ENCODE results near the gene APOC4.
"Not testable (repeated sequence)": the region's sequence is repeated elsewhere in the genome, so short reads cannot be mapped to it uniquely, and the experiment has no call there.

APOC4 gene

DNA sequence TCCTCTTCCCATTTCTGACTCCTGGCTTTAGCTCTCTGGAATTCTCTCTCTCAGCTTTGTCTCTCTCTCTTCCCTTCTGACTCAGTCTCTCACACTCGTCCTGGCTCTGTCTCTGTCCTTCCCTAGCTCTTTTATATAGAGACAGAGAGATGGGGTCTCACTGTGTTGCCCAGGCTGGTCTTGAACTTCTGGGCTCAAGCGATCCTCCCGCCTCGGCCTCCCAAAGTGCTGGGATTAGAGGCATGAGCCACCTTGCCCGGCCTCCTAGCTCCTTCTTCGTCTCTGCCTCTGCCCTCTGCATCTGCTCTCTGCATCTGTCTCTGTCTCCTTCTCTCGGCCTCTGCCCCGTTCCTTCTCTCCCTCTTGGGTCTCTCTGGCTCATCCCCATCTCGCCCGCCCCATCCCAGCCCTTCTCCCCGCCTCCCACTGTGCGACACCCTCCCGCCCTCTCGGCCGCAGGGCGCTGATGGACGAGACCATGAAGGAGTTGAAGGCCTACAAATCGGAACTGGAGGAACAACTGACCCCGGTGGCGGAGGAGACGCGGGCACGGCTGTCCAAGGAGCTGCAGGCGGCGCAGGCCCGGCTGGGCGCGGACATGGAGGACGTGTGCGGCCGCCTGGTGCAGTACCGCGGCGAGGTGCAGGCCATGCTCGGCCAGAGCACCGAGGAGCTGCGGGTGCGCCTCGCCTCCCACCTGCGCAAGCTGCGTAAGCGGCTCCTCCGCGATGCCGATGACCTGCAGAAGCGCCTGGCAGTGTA lies 33.8 kb upstream of the APOC4 start:
- H3K4me3 ChIP-seq (ENCODE audit: low read depth, low read length), result no peak overlapping the region
- no peak for DNase-seq (ENCODE audit: low read depth)
- TF ChIP-seq, protein P1, sequence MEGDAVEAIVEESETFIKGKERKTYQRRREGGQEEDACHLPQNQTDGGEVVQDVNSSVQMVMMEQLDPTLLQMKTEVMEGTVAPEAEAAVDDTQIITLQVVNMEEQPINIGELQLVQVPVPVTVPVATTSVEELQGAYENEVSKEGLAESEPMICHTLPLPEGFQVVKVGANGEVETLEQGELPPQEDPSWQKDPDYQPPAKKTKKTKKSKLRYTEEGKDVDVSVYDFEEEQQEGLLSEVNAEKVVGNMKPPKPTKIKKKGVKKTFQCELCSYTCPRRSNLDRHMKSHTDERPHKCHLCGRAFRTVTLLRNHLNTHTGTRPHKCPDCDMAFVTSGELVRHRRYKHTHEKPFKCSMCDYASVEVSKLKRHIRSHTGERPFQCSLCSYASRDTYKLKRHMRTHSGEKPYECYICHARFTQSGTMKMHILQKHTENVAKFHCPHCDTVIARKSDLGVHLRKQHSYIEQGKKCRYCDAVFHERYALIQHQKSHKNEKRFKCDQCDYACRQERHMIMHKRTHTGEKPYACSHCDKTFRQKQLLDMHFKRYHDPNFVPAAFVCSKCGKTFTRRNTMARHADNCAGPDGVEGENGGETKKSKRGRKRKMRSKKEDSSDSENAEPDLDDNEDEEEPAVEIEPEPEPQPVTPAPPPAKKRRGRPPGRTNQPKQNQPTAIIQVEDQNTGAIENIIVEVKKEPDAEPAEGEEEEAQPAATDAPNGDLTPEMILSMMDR (IDR thresholded peaks at IDR 0.05; ENCODE audit: control insufficient read depth, extremely low read depth, insufficient read depth), result no peak

DNA sequence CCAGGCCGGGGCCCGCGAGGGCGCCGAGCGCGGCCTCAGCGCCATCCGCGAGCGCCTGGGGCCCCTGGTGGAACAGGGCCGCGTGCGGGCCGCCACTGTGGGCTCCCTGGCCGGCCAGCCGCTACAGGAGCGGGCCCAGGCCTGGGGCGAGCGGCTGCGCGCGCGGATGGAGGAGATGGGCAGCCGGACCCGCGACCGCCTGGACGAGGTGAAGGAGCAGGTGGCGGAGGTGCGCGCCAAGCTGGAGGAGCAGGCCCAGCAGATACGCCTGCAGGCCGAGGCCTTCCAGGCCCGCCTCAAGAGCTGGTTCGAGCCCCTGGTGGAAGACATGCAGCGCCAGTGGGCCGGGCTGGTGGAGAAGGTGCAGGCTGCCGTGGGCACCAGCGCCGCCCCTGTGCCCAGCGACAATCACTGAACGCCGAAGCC lies 33.2 kb upstream of the APOC4 start:
- DNase-seq (ENCODE audit: low read depth), result no peak
- H3K4me3 ChIP-seq (ENCODE audit: low read depth, low read length), result no peak overlapping the region
- TF ChIP-seq, protein P1 (IDR thresholded peaks at IDR 0.05; ENCODE audit: control insufficient read depth, extremely low read depth, insufficient read depth), result no peak

DNA sequence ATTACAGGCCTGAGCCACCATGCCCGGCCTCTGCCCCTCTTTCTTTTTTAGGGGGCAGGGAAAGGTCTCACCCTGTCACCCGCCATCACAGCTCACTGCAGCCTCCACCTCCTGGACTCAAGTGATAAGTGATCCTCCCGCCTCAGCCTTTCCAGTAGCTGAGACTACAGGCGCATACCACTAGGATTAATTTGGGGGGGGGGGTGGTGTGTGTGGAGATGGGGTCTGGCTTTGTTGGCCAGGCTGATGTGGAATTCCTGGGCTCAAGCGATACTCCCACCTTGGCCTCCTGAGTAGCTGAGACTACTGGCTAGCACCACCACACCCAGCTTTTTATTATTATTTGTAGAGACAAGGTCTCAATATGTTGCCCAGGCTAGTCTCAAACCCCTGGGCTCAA lies 32.3 kb upstream of the APOC4 start:
- no peak overlapping the region for H3K4me3 ChIP-seq (ENCODE audit: low read depth, low read length)
- TF ChIP-seq, protein P1 (IDR thresholded peaks at IDR 0.05; ENCODE audit: control insufficient read depth, extremely low read depth, insufficient read depth), result no peak
- no peak for DNase-seq (ENCODE audit: low read depth)

DNA sequence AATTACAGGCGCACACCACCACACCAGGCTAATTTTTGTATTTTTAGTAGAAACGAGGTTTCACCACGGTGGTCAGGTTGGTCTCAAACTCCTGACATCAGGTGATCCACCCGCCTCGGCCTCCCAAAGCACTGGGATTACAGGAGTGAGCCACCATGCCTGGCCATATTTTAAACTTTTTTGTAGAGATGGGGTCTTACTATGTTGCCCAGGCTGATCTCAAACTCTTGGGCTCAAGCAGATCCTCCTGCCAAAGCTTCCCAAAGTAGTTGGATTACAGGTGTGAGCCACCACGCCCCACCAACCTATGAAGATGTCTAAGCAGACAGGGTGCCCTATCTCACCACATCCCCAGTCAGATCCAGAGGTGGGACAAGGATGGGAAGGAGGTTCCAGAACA lies 30.1 kb upstream of the APOC4 start:
- DNase-seq (ENCODE audit: low read depth); H3K4me3 ChIP-seq (ENCODE audit: low read depth, low read length): not testable (repeated sequence)

DNA sequence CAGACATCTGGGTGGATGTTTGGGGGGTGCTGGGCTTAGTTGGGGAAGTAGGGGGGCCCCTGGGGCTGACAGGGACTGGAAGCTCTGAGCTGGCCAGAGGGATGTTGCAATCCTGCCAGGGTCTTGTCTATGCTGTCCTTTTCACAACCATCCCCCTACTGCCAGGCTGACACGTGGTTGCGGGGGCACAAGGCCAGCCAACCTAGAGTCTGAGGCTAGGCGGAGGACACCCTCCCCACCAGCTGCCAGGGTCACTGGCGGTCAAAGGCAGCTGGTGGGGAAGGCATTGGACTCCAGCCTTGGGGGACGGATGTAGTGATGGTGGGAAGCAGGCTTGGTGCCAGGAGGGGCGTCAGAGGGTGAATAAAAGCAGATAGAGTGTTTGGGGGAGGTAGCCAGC lies 29.2 kb upstream of the APOC4 start:
- TF ChIP-seq, protein P1 (IDR thresholded peaks at IDR 0.05; ENCODE audit: control insufficient read depth, extremely low read depth, insufficient read depth), result no peak
- DNase-seq (ENCODE audit: low read depth), result no peak
- H3K4me3 ChIP-seq (ENCODE audit: low read depth, low read length), result no peak overlapping the region

DNA sequence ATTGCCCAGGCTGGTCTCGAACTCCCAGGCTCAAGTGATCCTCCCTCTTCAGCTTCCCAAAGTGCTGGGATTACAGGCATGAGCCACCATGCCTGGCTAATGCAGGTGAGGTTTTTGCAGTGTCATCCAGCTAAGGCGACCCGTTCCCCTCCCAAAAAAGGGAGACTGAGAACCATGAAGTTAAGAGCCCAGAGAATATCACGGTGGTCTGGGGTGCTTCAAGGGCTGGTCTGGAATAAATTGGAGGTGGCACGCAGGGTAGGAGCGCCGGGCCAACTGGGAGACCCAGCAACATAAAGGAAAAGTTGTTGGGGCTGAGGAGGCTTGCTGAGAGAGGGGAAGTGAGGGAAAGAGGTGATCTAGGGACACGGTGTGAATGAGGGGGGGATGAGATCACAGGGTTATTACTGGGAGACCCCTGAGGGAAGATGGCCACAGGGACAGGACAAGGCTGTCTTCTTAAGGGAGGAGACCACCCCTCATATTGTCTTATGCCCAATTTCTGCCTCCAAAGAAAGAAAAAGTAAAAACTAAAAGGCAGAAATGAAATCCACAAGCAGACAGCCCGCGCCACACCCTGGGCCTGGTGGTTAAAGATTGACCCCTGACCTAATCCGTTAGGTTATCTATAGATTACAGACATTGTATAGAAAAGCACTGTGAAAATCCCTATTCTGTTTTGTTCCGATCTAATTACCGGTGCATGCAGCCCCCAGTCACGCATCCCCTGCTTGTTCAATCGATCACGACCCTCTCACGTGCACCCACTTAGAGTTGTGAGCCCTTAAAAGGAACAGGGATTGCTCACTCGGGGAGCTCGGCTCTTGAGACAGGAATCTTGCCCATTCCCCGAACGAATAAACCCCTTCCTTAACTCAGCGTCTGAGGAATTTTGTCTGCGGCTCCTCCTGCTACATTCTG lies 28.3 kb upstream of the APOC4 start:
- H3K4me3 ChIP-seq (ENCODE audit: low read depth, low read length); DNase-seq (ENCODE audit: low read depth): not testable (repeated sequence)

DNA sequence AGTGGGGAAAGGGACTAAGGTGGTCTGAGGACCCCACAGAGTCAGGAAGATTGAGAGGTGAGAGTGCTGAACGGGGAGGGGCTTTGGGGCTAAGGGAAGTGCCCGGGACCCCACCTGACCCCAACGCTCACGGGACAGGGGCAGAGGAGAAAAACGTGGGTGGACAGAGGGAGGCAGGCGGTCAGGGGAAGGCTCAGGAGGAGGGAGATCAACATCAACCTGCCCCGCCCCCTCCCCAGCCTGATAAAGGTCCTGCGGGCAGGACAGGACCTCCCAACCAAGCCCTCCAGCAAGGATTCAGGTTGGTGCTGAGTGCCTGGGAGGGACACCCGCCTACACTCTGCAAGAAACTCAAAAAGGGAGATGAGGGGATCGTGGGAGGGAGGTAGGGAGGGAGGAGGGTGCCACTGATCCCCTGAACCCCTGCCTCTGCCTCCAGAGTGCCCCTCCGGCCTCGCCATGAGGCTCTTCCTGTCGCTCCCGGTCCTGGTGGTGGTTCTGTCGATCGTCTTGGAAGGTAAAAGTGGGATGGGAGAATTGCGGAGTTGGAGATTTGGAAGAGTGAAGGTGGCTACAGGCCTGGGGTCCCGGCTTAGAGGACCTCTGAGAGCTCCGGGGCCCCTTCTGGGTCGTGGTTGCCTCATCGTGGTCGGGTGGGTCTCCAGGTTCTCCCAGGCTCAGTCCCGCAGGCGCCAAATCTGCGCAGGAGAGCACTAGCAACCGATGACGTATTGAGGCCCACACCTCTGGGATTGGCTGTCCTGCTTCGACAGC lies 27.4 kb upstream of the APOC4 start, which contains the start of gene APOC1:
TSS of gene APOC1 (plus strand) at position 176 of the 774 bp plus-strand sequence. CDS start at position 460, 284 bp downstream.
- DNase-seq (ENCODE audit: low read depth), result not testable (repeated sequence)
- H3K4me3 ChIP-seq (ENCODE audit: low read depth, low read length), result peak within 1 kb of the TSS; percentile 40

DNA sequence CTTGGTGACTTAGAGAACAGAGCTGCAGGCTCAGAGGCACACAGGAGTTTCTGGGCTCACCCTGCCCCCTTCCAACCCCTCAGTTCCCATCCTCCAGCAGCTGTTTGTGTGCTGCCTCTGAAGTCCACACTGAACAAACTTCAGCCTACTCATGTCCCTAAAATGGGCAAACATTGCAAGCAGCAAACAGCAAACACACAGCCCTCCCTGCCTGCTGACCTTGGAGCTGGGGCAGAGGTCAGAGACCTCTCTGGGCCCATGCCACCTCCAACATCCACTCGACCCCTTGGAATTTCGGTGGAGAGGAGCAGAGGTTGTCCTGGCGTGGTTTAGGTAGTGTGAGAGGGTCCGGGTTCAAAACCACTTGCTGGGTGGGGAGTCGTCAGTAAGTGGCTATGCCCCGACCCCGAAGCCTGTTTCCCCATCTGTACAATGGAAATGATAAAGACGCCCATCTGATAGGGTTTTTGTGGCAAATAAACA lies 17.8 kb upstream of the APOC4 start:
- TF ChIP-seq, protein P1 (IDR thresholded peaks at IDR 0.05; ENCODE audit: control insufficient read depth, extremely low read depth, insufficient read depth), result no peak
- DNase-seq (ENCODE audit: low read depth), result no peak
- H3K4me3 ChIP-seq (ENCODE audit: low read depth, low read length), result no peak overlapping the region

Measured in LNCaP clone FGC (cell line).